ENCODE measurements around the gene AGER. TPM values are rescaled to one million over a fixed set of nuclear protein-coding genes. Genes with fewer than 3 reads are reported as not detected.

Gene AGER
- total RNA-seq, 2 donors from 2014 or later = 29.8 to 35.2 TPM

DNA sequence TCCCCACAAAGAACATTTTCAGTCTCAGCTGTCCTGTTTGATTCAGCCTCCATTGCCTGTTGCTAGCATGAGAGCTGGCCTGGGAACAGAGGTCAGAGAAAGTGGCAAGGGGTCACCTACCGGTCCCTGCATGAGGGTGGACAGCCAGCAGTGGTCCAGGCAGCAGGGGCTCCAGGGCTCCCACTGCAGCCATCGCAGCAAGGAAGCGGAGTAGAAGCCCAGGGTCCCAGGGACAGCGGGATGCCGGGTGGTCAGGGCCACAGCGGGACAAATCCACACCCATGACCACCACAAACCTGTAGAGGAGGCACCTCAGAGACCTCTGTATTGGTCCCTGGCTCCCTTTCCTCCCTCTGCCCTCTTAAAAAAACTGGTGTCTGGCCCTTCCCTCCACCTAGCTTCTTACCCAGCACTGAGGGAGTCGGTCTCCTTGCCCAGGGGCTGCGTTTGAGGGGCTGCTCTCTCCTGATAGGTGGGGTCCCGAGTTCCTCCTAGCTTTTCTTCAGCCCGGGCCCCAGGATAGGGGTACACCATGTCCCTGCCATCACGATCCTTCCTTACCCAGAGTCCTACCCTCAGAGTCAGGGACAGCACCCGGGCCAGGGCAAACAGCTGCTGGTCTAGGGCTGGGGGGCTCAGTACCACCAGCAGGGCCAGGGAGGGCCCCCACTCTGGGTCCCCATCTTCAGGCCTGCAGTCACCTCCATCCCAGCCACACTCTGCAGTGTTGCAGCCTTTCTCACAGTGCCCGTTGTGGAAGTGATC lies 16.8 kb upstream of the AGER start:
- Mint-ChIP-seq H3K4me3 (no peak overlapping the region), H3K27me3 (ENCODE audit: insufficient read depth) (peaks cover 26% of the 10 kb centered on the region), H3K4me1 (no peaks in the 10 kb centered on the region), H3K27ac (no peak overlapping the region), H3K36me3 (ENCODE audit: low read depth) (no peaks in the 10 kb centered on the region), H3K9me3 (no peaks in the 10 kb centered on the region)
- 80 to 89% methylated on average over 1 to 13 of the region's 13 CpGs for WGBS, 2 experiments (ENCODE audit: insufficient coverage in 1 of 2, insufficient read length in 1 of 2)
- Histone ChIP-seq H3K9me3 (ENCODE audit: control insufficient read depth, low read length) (no peaks in the 10 kb centered on the region), H3K4me3 (ENCODE audit: low read length) (no peak overlapping the region), H3K27ac (ENCODE audit: low read depth, low read length) (no peak overlapping the region), H3K4me1 (ENCODE audit: control insufficient read depth, insufficient read depth, low read length) (no peaks in the 10 kb centered on the region), H3K9ac (ENCODE audit: extremely low read depth, low read length, poor library complexity, severe bottlenecking) (no peak overlapping the region), H3K36me3 (ENCODE audit: control insufficient read depth, insufficient read depth, low read length) (no peaks in the 10 kb centered on the region), H3K27me3 (ENCODE audit: control insufficient read depth, insufficient read depth, low read length, poor library complexity, severe bottlenecking) (no peaks in the 10 kb centered on the region)
- DNase-seq = no peak
- TF ChIP-seq, protein P1, sequence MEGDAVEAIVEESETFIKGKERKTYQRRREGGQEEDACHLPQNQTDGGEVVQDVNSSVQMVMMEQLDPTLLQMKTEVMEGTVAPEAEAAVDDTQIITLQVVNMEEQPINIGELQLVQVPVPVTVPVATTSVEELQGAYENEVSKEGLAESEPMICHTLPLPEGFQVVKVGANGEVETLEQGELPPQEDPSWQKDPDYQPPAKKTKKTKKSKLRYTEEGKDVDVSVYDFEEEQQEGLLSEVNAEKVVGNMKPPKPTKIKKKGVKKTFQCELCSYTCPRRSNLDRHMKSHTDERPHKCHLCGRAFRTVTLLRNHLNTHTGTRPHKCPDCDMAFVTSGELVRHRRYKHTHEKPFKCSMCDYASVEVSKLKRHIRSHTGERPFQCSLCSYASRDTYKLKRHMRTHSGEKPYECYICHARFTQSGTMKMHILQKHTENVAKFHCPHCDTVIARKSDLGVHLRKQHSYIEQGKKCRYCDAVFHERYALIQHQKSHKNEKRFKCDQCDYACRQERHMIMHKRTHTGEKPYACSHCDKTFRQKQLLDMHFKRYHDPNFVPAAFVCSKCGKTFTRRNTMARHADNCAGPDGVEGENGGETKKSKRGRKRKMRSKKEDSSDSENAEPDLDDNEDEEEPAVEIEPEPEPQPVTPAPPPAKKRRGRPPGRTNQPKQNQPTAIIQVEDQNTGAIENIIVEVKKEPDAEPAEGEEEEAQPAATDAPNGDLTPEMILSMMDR (conservative IDR thresholded peaks at IDR 0.05) = no peak

DNA sequence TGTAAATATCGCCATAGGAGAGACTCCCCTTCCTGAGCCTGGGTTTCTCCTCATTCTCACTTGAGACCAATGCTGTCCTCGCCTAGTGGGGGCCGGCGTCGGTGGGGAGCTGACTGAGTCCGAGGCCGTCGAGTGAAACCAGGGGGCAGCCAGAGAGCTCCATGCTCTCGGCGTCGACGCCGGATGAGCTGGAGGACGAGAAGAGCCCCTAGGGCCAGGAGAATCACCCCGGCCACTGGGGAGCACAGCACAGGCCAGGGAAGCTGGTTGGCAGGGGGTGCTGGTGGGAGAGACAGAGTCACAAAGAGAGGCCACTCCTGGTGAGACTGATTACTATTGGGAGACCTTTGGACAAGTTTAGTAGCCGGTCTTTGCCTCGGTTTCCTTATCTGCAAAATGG lies 14.8 kb upstream of the AGER start:
- H3K27ac Mint-ChIP-seq = no peak overlapping the region
- Histone ChIP-seq H3K27ac (ENCODE audit: low read depth, low read length) (no peak overlapping the region), H3K36me3 (ENCODE audit: control insufficient read depth, insufficient read depth, low read length) (no peaks in the 10 kb centered on the region), H3K9ac (ENCODE audit: extremely low read depth, low read length, poor library complexity, severe bottlenecking) (no peak overlapping the region), H3K4me1 (ENCODE audit: control insufficient read depth, insufficient read depth, low read length) (no peaks in the 10 kb centered on the region), H3K9me3 (ENCODE audit: control insufficient read depth, low read length) (no peaks in the 10 kb centered on the region), H3K27me3 (ENCODE audit: control insufficient read depth, insufficient read depth, low read length, poor library complexity, severe bottlenecking) (no peaks in the 10 kb centered on the region), H3K4me3 (ENCODE audit: low read length) (no peak overlapping the region)
- TF ChIP-seq, protein P1 (conservative IDR thresholded peaks at IDR 0.05) = no peak
- H3K4me1 Mint-ChIP-seq = peaks cover 7% of the 10 kb centered on the region
- no peaks in the 10 kb centered on the region for H3K36me3 Mint-ChIP-seq (ENCODE audit: low read depth)
- 91 to 94% methylated on average over 15 to 17 of the region's 17 CpGs for WGBS, 2 experiments (ENCODE audit: insufficient coverage in 1 of 2, insufficient read length in 1 of 2)
- no peak overlapping the region for H3K4me3 Mint-ChIP-seq
- no peak for DNase-seq
- peaks cover 11% of the 10 kb centered on the region for H3K27me3 Mint-ChIP-seq (ENCODE audit: insufficient read depth)
- H3K9me3 Mint-ChIP-seq = no peaks in the 10 kb centered on the region

DNA sequence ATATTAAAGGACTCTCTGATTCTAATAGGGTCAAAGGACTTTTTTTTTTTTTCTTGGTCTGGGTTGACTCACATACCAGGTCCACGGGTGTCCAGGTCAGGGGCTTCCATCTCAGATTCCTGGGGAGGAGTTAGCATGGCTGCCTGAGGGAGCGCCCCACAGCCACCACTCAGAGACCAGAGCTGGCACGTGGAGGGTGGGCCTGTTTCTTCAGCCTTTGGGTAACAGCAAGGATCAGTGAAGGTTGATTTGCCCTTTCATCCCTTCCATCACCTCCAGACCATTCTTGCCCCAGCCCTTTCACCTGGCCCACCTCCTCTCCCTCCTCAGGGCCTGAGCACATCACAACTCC lies 14.3 kb upstream of the AGER start:
- Mint-ChIP-seq H3K9me3 (no peaks in the 10 kb centered on the region), H3K4me3 (no peak overlapping the region), H3K36me3 (ENCODE audit: low read depth) (no peaks in the 10 kb centered on the region), H3K27me3 (ENCODE audit: insufficient read depth) (peaks cover 10% of the 10 kb centered on the region), H3K4me1 (peaks cover 11% of the 10 kb centered on the region), H3K27ac (no peak overlapping the region)
- Histone ChIP-seq H3K4me3 (ENCODE audit: low read length) (no peak overlapping the region), H3K27me3 (ENCODE audit: control insufficient read depth, insufficient read depth, low read length, poor library complexity, severe bottlenecking) (no peaks in the 10 kb centered on the region), H3K36me3 (ENCODE audit: control insufficient read depth, insufficient read depth, low read length) (no peaks in the 10 kb centered on the region), H3K4me1 (ENCODE audit: control insufficient read depth, insufficient read depth, low read length) (no peaks in the 10 kb centered on the region), H3K27ac (ENCODE audit: low read depth, low read length) (no peak overlapping the region), H3K9me3 (ENCODE audit: control insufficient read depth, low read length) (no peaks in the 10 kb centered on the region), H3K9ac (ENCODE audit: extremely low read depth, low read length, poor library complexity, severe bottlenecking) (no peak overlapping the region)
- TF ChIP-seq, protein P1 (conservative IDR thresholded peaks at IDR 0.05) = no peak
- WGBS, 2 experiments (ENCODE audit: insufficient coverage in 1 of 2, insufficient read length in 1 of 2) = 82 to 87% methylated on average over 3 of the region's 3 CpGs
- DNase-seq = no peak

Data from endodermal cell (in vitro differentiated cells).